Esophagus squamous epithelium (tissue), 4 donors: ENCODE results near the gene ARIH2.

Experiments used
- CTCF ChIP-seq, 6 experiments: fragments of 450-650 bp in 4 of 6; fragments of 200-600 bp in 2 of 6; sonication (generic) in 2 of 6; IDR thresholded peaks; one replicate each; pipeline ENCODE4 v1.5.1; 2016 to 2019; ENCODE audit warnings: antibody characterized with exemption in 6 of 6, mild to moderate bottlenecking in 4 of 6, moderate library complexity in 4 of 6
- POLR2A ChIP-seq, 4 donors: fragments of 450-650 bp; IDR thresholded peaks; one replicate each; pipeline ENCODE4 v1.6.1; 2017; ENCODE audit warnings: antibody characterized with exemption in 4 of 4, mild to moderate bottlenecking in 4 of 4, moderate library complexity in 3 of 4

DNA sequence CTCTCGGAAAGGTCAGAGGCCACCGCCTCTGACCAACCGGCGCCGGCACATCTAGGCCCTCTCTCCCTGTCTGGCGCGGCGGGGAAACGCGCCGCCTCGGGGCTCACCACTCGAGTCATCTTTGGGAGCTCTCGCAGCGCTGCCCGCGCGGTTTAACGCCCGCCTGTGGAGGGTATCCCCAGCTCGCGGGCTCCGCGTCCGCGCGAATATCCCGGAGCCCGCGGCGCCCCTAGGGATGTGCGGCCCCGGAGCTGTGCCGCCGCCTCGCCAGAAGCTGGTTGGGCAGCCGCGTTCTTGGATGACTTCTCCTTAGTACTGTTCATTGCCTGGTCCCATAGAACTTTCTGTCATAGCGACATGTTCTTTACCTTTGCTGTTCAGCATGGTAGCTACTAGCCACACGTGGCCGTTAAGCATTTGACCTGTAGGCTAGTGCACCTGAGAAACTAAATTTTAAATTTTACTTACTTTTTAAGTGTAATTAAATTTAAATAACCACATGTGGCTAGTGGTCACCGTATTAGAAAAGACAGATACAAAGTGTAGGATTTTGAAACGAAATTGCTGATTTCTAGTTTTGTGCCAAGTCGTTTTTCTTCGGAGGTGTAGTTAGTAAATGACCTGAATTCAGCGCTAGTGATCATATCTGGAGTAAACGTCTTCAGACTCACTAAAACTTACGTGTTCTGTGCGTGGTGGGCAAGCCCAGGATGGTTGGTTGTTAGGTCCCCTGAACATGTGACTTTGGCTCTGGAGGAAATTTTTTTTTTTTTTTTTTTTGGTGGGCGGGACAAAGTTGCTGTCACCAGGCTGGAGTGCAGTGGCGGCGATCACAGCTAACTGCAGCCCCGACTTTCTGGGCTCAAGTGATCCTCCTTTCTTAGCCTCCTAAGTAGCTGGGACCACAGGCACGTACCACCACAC, 835 bp downstream of the ARIH2 start:
- TF ChIP-seq CTCF (IDR thresholded peaks at IDR 0.05) (no peak), POLR2A (IDR thresholded peaks at IDR 0.05) (no peak)
